Uterus (tissue), 2 donors: ENCODE measurements around the gene SGMS1.

Source experiments
- POLR2A ChIP-seq, 2 donors: fragments of 450-650 bp; IDR thresholded peaks; one replicate each; pipeline ENCODE4 v1.6.1; 2016; ENCODE audit warnings: antibody characterized with exemption in 2 of 2, mild to moderate bottlenecking in 1 of 2, moderate library complexity in 1 of 2
- TF ChIP-seq, protein P1 (sequence below), 4 experiments: fragments of 200-600 bp in 2 of 4; fragments of 450-650 bp in 2 of 4; sonication (generic) in 2 of 4; IDR thresholded peaks; one replicate each; pipeline ENCODE4 v1.5.1; 2016 to 2019; ENCODE audit warnings: antibody characterized with exemption in 4 of 4, mild to moderate bottlenecking in 2 of 4, moderate library complexity in 1 of 4

DNA sequence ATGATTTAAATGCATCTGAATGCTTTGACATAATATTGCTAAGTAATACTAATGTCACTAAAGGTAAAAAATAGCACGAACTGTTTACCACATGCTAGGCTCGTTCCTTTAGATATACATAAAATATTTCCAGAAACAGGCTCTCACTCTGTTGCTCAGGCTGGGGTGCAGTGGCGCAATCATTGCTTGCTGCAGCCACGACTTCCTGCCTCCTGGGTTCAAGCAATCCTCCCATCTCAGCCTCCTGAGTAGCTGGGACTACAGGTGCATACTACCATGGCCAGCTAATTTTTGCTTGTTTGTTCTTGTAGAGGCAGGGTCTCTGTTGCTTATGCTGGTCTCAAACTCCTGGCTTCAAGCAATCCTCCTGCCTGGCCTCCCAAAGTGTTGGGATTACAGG, 183.3 kb downstream of the SGMS1 start:
- no peak for TF ChIP-seq POLR2A (IDR thresholded peaks at IDR 0.05)
- TF ChIP-seq, protein P1, sequence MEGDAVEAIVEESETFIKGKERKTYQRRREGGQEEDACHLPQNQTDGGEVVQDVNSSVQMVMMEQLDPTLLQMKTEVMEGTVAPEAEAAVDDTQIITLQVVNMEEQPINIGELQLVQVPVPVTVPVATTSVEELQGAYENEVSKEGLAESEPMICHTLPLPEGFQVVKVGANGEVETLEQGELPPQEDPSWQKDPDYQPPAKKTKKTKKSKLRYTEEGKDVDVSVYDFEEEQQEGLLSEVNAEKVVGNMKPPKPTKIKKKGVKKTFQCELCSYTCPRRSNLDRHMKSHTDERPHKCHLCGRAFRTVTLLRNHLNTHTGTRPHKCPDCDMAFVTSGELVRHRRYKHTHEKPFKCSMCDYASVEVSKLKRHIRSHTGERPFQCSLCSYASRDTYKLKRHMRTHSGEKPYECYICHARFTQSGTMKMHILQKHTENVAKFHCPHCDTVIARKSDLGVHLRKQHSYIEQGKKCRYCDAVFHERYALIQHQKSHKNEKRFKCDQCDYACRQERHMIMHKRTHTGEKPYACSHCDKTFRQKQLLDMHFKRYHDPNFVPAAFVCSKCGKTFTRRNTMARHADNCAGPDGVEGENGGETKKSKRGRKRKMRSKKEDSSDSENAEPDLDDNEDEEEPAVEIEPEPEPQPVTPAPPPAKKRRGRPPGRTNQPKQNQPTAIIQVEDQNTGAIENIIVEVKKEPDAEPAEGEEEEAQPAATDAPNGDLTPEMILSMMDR (IDR thresholded peaks at IDR 0.05): no peak
